HG02973 (cell line): Measurements from ENCODE around the gene TSPAN5.
A peak's percentile ranks its signal among the peaks of the same experiment; 100 is the strongest.
"Not testable (repeated sequence)": the region's sequence is repeated elsewhere in the genome, so short reads cannot be mapped to it uniquely, and the experiment has no call there.

Experiments used
- ATAC-seq: cut with Tn5 transposase; IDR thresholded peaks from one replicate; pipeline ENCODE4 v1.9.1; 2021; ENCODE audit warnings: moderate library complexity; ENCODE audit not compliant: unreplicated experiment

Gene TSPAN5

GRCh38 chr4:98504091-98504490 is 154.3 kb downstream of the TSPAN5 start:
- ATAC-seq: no peak

GRCh38 chr4:98503676-98504075 is 154.7 kb downstream of the TSPAN5 start:
- ATAC-seq: no peak

GRCh38 chr4:98502624-98503023 is 155.8 kb downstream of the TSPAN5 start:
- ATAC-seq: no peak

DNA sequence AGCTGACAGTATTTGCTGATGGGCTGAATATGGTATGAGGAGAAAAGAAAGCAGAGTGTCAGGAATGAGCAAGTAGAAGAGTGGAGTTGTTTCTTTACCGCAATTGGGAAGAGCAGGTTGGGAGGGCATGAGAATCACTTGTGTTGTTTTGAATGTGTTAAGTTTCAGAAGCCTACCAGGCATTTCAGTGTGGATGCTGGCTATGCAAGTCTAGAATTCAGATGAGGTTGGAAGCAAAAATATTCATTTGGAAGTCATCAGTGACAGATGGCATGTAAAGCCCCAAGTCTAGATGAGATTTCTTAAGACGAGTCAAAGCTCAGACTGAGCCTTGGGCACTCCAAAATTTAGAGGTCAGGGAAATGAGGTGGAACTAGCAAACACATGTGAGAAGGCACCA is 156.4 kb downstream of the TSPAN5 start:
- ATAC-seq: no peak

DNA sequence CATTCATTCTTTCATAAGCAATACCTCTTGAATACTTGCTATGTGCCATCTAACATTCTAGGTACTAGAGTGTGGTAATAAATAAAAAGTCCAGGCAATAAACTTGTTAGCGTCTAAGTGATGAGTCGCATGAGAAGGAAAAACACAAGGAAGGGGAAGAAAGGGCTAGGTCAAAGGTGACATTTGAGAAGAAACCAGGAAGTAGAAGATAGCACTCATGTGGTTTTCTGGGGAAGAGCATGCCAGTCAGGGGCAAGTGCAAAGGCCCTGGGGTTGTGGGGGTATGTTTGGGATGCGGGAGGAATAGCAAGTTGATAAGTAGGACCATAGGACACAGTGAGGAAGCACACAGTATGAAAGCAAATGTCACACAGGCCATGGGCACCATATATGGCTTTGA is 157.0 kb downstream of the TSPAN5 start:
- no peak for ATAC-seq

- no peak for ATAC-seq
Observed at GRCh38 chr4:98498774-98499173, 159.6 kb downstream of the TSPAN5 start.

- ATAC-seq: no peak
Observed at GRCh38 chr4:98496152-98496845, 162.1 kb downstream of the TSPAN5 start.

- peak; percentile 83 for ATAC-seq
Observed at GRCh38 chr4:98493296-98493695, 165.1 kb downstream of the TSPAN5 start.

DNA sequence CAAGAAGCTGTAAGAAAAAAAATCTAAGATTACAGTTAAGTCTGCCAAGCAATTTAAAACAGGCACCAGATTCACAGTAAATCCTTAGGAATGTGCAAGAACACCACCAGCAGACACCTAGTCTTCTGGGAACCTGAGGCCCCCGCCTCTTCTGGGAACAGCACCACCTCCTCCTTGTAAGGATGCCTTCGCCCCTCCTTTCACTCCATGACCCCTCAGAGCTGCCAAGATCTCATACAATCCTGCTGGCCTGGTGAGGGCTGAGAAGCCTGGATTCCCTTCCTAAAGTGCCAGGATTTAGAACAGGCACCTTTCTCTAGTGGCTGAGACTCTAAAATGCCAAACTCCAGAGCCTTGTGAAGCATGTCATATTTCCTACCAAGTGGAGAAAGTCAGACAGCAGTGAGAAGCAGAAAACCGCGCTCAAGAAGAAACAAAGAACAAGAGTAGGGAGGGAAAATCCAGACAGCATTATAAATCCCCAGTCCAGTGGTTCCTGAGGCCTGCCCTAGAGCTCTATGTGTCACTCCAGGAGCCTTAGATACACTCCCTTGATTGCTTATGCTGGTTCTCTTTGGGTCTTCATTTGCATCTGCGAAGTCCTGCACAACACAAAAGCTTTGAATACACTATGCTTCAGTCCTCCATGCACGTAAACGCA is 166.4 kb downstream of the TSPAN5 start:
- no peak for ATAC-seq

DNA sequence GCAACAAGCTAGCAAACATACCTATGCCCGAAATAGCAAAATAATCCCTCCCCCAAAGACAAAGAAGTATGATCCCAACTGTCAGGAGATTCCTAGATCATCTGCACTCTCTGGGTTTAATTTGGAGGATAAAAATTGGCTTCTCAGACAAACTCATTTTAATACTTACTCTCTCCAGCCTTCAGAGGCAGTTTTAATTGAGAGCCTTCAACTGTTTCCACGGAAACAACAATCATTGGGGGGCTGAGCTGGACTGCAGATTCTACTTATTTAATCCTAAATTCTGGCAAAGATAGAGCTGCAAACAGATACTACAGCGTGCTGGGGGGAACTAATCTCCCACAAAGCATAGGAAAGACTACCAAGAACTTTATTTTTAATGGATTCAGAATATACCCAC is 168.2 kb downstream of the TSPAN5 start:
- ATAC-seq: no peak

DNA sequence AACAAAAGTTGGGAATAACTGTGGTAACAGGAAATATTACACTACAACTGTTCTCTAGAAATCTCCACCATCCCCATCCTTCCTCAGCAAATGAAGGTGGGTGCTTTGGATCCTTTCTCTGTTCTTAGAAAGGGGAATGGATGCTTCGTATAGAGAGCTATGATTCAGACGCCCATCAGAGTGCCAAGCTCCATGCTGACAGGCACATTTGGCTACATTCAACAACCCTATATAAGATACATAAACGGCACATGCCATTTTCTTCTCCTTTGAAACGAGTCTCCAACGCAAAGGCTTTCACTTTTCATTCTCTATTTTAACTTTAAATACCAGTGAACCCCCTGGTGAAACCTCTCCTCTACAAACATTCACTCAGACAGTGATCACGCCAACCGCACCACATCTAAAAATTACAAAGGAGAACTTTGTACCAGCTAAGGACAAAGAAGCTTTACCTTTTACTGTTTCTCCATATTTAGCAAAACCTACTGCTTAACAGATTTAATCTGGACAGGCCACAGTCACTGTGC is 172.5 kb downstream of the TSPAN5 start:
- ATAC-seq: no peak

- ATAC-seq: no peak
Observed at GRCh38 chr4:98484031-98484430, 174.4 kb downstream of the TSPAN5 start.

DNA sequence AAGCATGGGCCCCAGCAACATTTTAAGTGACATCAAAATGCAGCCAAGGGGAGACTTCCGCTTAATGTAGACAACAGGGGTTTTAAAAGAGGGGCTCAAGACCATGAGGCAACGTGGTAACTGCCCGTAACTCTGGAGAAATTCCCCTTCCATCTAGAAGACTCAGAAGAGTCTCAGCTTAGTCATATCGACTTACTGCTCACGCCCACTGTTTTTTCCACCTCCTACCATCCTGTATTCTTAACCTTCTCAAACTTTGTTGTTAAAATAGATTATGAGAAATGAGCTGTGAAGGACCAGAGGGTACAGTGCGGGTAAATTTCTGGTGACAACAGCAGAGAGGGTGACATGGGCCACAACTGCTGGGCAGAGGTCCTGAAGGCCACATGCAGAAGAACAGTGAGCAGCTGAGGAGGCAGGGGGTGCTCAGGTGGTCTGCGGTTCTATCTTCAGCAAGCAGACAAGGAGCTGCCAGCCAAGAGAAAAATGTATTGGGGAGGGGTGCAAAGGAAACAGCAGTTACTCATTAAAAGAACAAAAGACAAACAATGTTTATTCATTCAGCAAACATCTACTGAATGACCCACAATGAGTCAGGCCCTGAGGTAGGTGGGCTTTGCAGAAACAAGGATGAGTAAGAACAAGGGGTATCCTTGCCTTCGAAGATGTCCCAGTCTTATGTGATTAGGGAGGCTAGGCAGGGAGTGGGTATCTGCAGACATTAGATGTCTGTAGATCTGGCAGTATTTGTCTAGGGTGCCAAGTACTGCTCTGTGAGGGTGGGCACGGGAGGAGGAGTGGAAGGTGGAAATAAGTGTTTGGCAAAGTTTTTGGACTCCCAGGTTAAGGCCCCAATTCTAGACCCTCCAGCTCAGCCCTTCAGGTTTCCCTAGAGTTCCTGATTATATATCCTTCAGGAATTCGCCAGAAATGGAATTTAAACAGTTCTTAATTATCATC is 175.3 kb downstream of the TSPAN5 start:
- ATAC-seq: peak; percentile 96

DNA sequence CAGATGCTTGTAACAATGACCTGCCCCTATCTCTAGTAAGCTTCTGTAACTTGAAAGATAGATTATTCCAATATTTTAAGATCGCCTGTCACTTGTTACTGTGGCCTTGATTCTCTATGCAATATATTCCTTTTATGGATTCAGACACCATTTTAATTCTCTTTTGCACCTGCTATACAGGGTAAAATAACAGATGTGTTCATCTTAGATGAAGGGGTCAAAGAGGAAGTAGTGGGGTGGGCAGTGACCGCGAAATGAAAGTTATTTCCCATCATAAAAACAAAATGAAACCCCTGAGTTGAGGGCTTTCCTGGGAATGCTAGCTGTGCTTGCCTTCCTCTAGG is 175.9 kb downstream of the TSPAN5 start:
- ATAC-seq: peak; percentile 18

GRCh38 chr4:98481167-98481566 is 177.2 kb downstream of the TSPAN5 start:
- no peak for ATAC-seq

- no peak for ATAC-seq
Observed at GRCh38 chr4:98480535-98480934, 177.9 kb downstream of the TSPAN5 start.

- ATAC-seq: not testable (repeated sequence)
Observed at GRCh38 chr4:98479590-98479989, 178.8 kb downstream of the TSPAN5 start.

GRCh38 chr4:98476891-98477290 is 181.5 kb downstream of the TSPAN5 start:
- ATAC-seq: no peak

GRCh38 chr4:98474408-98474844 is 184.0 kb downstream of the TSPAN5 start:
- ATAC-seq: no peak

GRCh38 chr4:98473046-98473445 is 185.4 kb downstream of the TSPAN5 start:
- no peak for ATAC-seq

DNA sequence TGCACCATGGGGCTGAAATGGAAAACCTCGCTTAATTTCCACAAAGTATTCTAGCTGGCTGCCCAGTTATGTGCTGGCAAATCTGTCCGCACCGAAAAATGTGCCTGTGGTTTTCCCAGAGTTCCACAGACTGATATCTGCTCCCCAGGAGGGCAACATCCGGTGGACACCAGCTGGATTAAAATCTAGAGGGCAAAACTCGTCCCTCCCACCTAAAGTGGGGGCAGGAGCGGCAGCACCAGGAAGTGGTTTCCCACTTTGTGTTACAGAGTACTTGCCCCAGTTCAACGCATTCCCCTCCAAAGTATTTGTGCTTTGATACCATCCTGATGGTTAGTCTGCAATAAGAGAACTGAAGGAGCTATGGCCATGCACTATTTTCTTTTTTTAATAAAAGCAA is 187.6 kb downstream of the TSPAN5 start:
- no peak for ATAC-seq
